ENCODE measurements around the gene ARRDC2. TPM values are rescaled to one million over a fixed set of nuclear protein-coding genes. Genes with fewer than 3 reads are reported as not detected.

The ARRDC2 gene
- total and polyA plus RNA-seq, 10 of the 15 experiments (the other 5 are each of a cell fraction or from before 2014, with no cell fraction given): 0.48 to 10.1 (median 4.8) TPM

DNA sequence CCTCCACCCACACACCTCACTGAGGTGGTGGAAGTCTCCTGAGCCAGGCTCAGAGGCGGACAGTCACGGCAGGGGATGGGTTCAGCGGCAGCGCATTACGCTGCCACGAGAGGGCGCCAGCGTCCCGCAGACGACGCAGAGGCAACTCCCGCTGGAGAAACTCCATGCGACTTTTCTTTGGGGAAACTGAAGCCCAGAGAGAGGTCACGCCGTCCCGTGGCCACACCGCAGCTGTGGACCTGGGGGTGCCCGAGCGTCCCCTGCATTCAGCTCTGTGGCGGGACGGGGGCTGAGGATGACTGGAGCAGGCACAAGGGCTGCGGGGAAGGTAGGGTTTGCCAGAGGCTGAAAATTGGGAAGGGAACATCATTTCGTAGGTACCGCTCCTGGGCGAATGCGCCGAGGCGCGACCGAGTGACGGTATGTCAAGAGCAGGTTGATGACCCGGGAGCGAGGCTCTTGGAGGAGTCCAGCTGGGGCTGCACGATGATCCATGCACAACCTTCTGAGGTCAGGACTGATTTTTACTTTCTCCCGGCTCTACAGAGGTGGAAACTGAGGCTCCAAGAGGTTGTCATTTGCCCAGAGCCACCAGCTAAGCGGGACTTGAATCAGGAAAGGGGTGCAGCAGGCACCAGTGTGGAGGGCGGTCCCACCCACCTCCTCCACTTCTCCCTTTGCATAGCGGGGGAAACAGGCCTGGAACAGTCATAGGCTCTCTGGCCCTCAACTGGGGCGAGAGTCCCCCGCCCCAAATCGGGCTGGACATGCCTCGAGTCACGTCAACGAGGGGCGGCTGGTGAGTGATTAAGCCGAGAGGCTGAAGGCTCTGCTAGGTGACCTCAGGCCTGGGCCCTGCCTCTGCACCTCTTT lies 690 bp upstream of the ARRDC2 start (continued):
- TF ChIP-seq HDAC2 (IDR thresholded peaks at IDR 0.05): no peak
- TF ChIP-seq LARP7 (IDR thresholded peaks at IDR 0.05): 0 out of 2 replicates have a peak, but pooled peaks have one; percentile 18
- no peak for TF ChIP-seq MYB (IDR thresholded peaks at IDR 0.05; ENCODE audit: borderline replicate concordance, low read depth, low read length)
- TF ChIP-seq ZNF687 (IDR thresholded peaks at IDR 0.05): no peak
- peak; percentile 70; the same call in 1 of the 2 replicates for TF ChIP-seq RB1 (IDR thresholded peaks at IDR 0.05; ENCODE audit: borderline replicate concordance)
- TF ChIP-seq IKZF2 (IDR thresholded peaks at IDR 0.05): peak; percentile 80 to 83
- peak; percentile 89 for TF ChIP-seq RAD21 (IDR thresholded peaks at IDR 0.05; ENCODE audit: insufficient read depth, low read depth, low read length)
- TF ChIP-seq SMAD1 (IDR thresholded peaks at IDR 0.05; ENCODE audit: low read depth, partially characterized antibody): no peak
- TF ChIP-seq NFXL1 (IDR thresholded peaks at IDR 0.05; ENCODE audit: borderline replicate concordance): no peak
- TF ChIP-seq YBX1 (IDR thresholded peaks at IDR 0.05): no peak
- no peak for TF ChIP-seq NFYB (IDR thresholded peaks at IDR 0.05; ENCODE audit: insufficient read depth, low read depth, low read length)
- TF ChIP-seq PAX5 (IDR thresholded peaks at IDR 0.05; ENCODE audit: borderline replicate concordance, low read depth, low read length): 0 out of 2 replicates have a peak, but pooled peaks have one; percentile 7
- TF ChIP-seq HDAC6 (IDR thresholded peaks at IDR 0.05; ENCODE audit: unreplicated experiment): no peak
- no peak for TF ChIP-seq TARDBP (IDR thresholded peaks at IDR 0.05; ENCODE audit: borderline replicate concordance)
- peak; percentile 90 for TF ChIP-seq IKZF1 (conservative IDR thresholded peaks at IDR 0.05)
- no peak for TF ChIP-seq POLR2AphosphoS5 (IDR thresholded peaks at IDR 0.05; ENCODE audit: low read length)
- no peak for TF ChIP-seq E4F1 (IDR thresholded peaks at IDR 0.05; ENCODE audit: borderline replicate concordance, partially characterized antibody)
- TF ChIP-seq BCL11A (IDR thresholded peaks at IDR 0.05; ENCODE audit: low read depth, low read length): no peak
- peak; percentile 21; the same call in 1 of the 2 replicates for TF ChIP-seq TBL1XR1 (IDR thresholded peaks at IDR 0.05; ENCODE audit: low read depth, low read length)
- peak; percentile 98 for TF ChIP-seq SMC3 (IDR thresholded peaks at IDR 0.05; ENCODE audit: borderline replicate concordance, low read length)
- TF ChIP-seq E2F4 (IDR thresholded peaks at IDR 0.05; ENCODE audit: low read depth, low read length): no peak
- TF ChIP-seq PKNOX1 (IDR thresholded peaks at IDR 0.05): no peak
- no peak for TF ChIP-seq CREM (IDR thresholded peaks at IDR 0.05; ENCODE audit: low read depth)

Data from GM12878 (cell line).